Ishikawa (cell line): Measurements from ENCODE around the gene TSPOAP1.
A peak's percentile ranks its signal among the peaks of the same experiment; 100 is the strongest.

Source experiments
- CEBPB ChIP-seq: IDR thresholded peaks from 2 replicates; pipeline ENCODE4 v1.6.1; 2012
- CREB1 ChIP-seq: IDR thresholded peaks from 2 replicates; pipeline ENCODE4 v1.6.1; 2012; ENCODE audit warnings: low read depth
- EGR1 ChIP-seq: IDR thresholded peaks from 2 replicates; pipeline ENCODE4 v1.6.1; 2012
- EP300 ChIP-seq: IDR thresholded peaks from 2 replicates; pipeline ENCODE4 v1.6.1; 2012; ENCODE audit warnings: borderline replicate concordance
- FOXM1 ChIP-seq: IDR thresholded peaks from 2 replicates; pipeline ENCODE4 v1.6.1; 2012; ENCODE audit warnings: low read depth, borderline replicate concordance
- NFIC ChIP-seq: IDR thresholded peaks from 2 replicates; pipeline ENCODE4 v1.6.1; 2012
- RAD21 ChIP-seq: IDR thresholded peaks from 2 replicates; pipeline ENCODE4 v1.6.1; 2012; ENCODE audit warnings: low read depth
- TAF1 ChIP-seq: IDR thresholded peaks from 2 replicates; pipeline ENCODE4 v1.6.1; 2012; ENCODE audit warnings: low read depth, mild to moderate bottlenecking
- TCF12 ChIP-seq: IDR thresholded peaks from 2 replicates; pipeline ENCODE4 v1.6.1; 2012; ENCODE audit warnings: low read depth
- TEAD4 ChIP-seq: IDR thresholded peaks from 2 replicates; pipeline ENCODE4 v1.6.1; 2012
- YY1 ChIP-seq: IDR thresholded peaks from 2 replicates; pipeline ENCODE4 v1.6.1; 2012; ENCODE audit warnings: low read depth
- TF ChIP-seq, protein P1 (sequence below): IDR thresholded peaks from 2 replicates; pipeline ENCODE4 v1.6.1; 2012
- TF ChIP-seq, protein P2 (sequence below): IDR thresholded peaks from 2 replicates; pipeline ENCODE4 v1.6.1; 2012
- TF ChIP-seq, protein P3 (sequence below): IDR thresholded peaks from 2 replicates; pipeline ENCODE4 v1.6.1; 2012; ENCODE audit warnings: low read depth, mild to moderate bottlenecking

Gene TSPOAP1

DNA sequence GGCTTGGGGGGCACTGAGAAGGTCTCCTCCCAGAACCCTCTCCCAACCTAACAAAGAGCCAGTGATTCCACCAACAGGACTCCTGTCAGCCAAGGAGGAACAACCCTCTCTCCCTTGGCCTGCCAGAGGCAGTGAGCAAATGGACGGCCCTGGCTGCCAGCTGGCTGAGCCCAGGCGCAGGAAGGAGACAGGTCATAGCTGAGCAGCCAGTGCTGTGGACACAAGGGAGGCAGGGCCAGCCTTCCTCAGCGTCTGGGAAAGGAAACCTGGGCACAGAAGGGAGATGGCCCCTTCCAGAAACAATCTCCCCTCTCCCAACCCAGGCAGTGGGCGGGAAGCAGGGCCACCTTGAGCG is 50.0 kb downstream of the TSPOAP1 start:
- TF ChIP-seq, protein P1, sequence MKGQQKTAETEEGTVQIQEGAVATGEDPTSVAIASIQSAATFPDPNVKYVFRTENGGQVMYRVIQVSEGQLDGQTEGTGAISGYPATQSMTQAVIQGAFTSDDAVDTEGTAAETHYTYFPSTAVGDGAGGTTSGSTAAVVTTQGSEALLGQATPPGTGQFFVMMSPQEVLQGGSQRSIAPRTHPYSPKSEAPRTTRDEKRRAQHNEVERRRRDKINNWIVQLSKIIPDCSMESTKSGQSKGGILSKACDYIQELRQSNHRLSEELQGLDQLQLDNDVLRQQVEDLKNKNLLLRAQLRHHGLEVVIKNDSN = no peak
- TF ChIP-seq, protein P2, sequence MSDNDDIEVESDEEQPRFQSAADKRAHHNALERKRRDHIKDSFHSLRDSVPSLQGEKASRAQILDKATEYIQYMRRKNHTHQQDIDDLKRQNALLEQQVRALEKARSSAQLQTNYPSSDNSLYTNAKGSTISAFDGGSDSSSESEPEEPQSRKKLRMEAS = no peak
- TF ChIP-seq FOXM1 (no peak), YY1 (no peak), EGR1 (no peak), EP300 (no peak), TEAD4 (no peak), CEBPB (no peak), RAD21 (no peak)
- TF ChIP-seq, protein P3, sequence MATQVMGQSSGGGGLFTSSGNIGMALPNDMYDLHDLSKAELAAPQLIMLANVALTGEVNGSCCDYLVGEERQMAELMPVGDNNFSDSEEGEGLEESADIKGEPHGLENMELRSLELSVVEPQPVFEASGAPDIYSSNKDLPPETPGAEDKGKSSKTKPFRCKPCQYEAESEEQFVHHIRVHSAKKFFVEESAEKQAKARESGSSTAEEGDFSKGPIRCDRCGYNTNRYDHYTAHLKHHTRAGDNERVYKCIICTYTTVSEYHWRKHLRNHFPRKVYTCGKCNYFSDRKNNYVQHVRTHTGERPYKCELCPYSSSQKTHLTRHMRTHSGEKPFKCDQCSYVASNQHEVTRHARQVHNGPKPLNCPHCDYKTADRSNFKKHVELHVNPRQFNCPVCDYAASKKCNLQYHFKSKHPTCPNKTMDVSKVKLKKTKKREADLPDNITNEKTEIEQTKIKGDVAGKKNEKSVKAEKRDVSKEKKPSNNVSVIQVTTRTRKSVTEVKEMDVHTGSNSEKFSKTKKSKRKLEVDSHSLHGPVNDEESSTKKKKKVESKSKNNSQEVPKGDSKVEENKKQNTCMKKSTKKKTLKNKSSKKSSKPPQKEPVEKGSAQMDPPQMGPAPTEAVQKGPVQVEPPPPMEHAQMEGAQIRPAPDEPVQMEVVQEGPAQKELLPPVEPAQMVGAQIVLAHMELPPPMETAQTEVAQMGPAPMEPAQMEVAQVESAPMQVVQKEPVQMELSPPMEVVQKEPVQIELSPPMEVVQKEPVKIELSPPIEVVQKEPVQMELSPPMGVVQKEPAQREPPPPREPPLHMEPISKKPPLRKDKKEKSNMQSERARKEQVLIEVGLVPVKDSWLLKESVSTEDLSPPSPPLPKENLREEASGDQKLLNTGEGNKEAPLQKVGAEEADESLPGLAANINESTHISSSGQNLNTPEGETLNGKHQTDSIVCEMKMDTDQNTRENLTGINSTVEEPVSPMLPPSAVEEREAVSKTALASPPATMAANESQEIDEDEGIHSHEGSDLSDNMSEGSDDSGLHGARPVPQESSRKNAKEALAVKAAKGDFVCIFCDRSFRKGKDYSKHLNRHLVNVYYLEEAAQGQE = no peak

DNA sequence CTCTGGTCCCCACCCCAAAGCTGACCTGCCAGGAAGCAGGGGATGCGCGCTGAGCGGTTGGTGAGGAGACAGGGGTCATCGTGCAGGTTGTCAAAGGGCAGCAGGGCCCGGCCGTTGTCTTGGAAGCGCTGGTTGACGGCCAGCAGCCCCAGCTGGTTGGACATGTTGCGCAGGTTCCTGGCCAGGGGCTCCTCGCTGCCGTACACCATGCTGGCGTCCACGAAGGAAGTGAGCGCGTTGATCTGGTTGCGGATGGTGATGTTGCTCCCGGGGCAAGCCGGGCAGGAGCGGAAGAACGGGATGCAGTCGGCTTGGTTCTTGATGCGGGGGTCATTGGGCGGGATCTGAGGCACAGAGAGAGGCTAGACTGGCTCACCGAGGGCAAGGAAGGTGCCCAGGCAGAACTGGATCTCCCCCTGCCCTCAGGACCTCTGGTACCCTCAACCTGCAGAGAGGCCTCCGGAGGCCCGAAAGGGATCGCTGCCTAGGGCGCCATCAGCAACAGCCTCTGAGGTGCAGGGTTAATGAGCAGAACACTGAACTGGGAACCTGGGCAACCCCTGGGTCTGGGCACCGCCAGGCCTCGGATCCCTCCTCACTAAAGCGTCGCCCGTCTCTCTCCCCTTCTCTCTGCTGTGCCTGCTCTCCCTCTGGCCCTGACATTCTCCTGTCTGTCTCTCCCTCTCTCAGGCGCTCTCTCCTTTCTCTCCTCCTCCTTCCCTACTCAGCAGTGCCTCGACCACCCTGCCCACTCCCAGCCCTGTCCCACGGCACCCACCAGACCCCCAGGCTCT is 50.6 kb downstream of the TSPOAP1 start:
- TF ChIP-seq, protein P3 = no peak

DNA sequence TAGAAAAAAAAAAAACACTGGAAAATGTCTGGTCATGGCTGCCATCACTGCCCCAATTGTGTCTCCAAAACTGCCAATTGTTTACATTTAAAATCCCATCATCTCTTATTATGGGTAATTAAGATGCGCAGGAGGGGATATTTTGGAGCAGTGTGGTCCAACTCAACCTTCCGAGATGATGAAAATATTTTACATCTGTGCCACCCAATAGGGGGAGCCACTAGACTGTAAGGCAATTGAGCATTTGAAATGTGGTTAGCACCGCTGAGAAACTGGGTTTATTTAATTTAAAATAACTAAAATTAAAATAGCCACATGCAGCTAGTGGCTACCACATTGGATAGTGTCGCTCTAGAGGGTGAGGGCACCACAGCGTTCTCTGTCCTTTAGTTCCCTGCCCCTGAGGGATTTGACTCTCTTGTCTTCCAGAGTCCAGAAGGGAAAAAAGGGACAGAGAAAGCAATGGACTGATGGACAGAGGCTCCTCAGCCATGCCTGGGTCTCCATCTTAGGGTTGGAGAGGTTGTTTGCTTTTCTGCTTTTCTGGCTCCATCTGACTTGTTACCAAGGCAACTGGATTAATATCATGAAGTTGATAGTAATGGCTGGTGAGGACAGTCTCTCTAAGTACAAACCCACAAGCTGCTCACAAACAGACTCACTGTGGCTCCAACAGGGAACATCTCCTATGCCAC is 51.3 kb downstream of the TSPOAP1 start:
- no peak for TF ChIP-seq TAF1
- TF ChIP-seq, protein P1 = no peak
- no peak for TF ChIP-seq NFIC
- TF ChIP-seq YY1 = no peak
- peak; percentile 69 for TF ChIP-seq RAD21
- TF ChIP-seq, protein P3 = no peak
- no peak for TF ChIP-seq EP300

DNA sequence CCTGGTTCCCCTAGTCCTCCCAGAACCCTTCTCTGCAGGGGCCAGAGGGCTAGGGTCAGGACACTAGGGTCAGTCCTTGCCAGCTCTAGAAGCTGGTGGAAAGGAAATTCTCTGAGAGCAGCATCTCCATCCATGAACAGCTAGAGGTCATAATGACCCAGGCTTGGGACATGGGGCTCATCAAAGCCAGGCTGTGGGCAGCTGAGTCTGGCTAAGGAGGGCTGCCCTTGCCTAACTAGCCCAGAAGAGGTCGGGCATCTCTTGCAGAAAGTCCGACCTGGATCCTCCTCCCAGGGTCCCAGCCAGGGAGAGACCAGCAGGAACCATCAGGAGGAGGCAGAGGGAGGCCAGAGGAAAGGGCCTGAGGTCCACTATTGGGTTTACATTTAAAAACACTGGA is 52.2 kb downstream of the TSPOAP1 start:
- TF ChIP-seq, protein P2 = no peak
- no peak for TF ChIP-seq NFIC
- TF ChIP-seq FOXM1 = no peak
- TF ChIP-seq TAF1 = no peak
- TF ChIP-seq TCF12 = no peak
- TF ChIP-seq CEBPB = no peak
- no peak for TF ChIP-seq RAD21
- TF ChIP-seq, protein P1 = no peak
- no peak for TF ChIP-seq YY1
- TF ChIP-seq CREB1 = no peak

DNA sequence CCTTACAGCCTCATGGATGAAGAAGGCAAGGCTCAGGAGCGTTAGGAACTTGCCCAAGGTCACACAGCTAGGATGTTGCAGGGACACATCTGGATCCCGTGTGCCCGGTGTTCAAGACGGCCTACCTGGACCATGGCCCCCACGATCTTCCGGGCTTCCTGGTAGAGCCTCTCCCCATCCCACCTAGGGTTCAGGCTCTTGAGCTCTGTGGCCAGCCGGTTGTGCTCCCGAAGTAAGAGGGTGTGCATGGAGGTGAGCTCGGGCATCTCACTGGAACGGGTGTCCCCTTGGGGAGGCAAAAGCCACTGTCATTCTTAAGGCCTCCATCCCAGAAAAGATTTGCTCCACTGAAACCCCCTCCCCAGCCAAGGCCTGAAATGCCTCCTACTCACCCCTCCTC is 53.2 kb downstream of the TSPOAP1 start:
- no peak for TF ChIP-seq EP300
